Left ventricle myocardium inferior (tissue), 1 donor: ENCODE results near the gene EXD1. TPM values are rescaled to one million over a fixed set of nuclear protein-coding genes. Genes with fewer than 3 reads are reported as not detected.

Source experiments
- DNase-seq: peaks from one replicate; pipeline ENCODE4 v3.0.0-alpha.2; 2020
- H3K27ac ChIP-seq: fragments of 200-600 bp; replicated peaks from 2 replicates; pipeline ENCODE4 v1.8.0; 2021
- H3K27me3 ChIP-seq: fragments of 200-600 bp; 2 replicates; pipeline ENCODE4 v1.8.0; 2021; ENCODE audit warnings: low read depth
- H3K36me3 ChIP-seq: fragments of 200-600 bp; 2 replicates; pipeline ENCODE4 v1.8.0; 2021
- H3K4me1 ChIP-seq: fragments of 200-600 bp; 2 replicates; pipeline ENCODE4 v1.8.0; 2021
- H3K4me3 ChIP-seq: fragments of 200-600 bp; 2 replicates; pipeline ENCODE4 v1.8.0; 2021; ENCODE audit warnings: mild to moderate bottlenecking, moderate library complexity
- H3K9me3 ChIP-seq: fragments of 200-600 bp; replicated peaks from 2 replicates; pipeline ENCODE4 v1.8.0; 2021
- CTCF ChIP-seq: fragments of 200-600 bp; IDR thresholded peaks from 2 replicates; pipeline ENCODE4 v1.8.0; 2021; ENCODE audit warnings: antibody characterized with exemption, mild to moderate bottlenecking, borderline replicate concordance
- intact Hi-C: fragments of 100-400 bp; cut with micrococcal nuclease; formaldehyde crosslinking; loops from one replicate; pipeline ENCODE4 v1.11.0; 2022
- total RNA-seq: library from RNA; stranded (reverse); fragmentation: NEBNext Ultra II Directional; extraction: Animal tissue kit (Norgen Biotek cat#: 25700); gene quantifications from one replicate; pipeline ENCODE4 v1.2.1, GENCODE V29; 2021
- donor health status: DM: no; HTN: yes; CAD: no; lungs with severe emphysema.

EXD1 gene
- total RNA-seq, 1 donor from 2014 or later = not detected

- intact Hi-C loops = no loop called here
- H3K27me3 ChIP-seq = peaks cover 5% of the 10 kb centered on the region
- no peak overlapping the region for H3K4me3 ChIP-seq
- H3K4me1 ChIP-seq = no peaks in the 10 kb centered on the region
- H3K27ac ChIP-seq = no peak overlapping the region
- no peaks in the 10 kb centered on the region for H3K36me3 ChIP-seq
- TF ChIP-seq CTCF = no peak
- H3K9me3 ChIP-seq = no peaks in the 10 kb centered on the region
- DNase-seq = no peak
These were observed 76.1 kb downstream of the EXD1 start for GRCh38 chr15:41154412-41154811.

GRCh38 chr15:41153733-41154132 is 76.8 kb downstream of the EXD1 start:
- TF ChIP-seq CTCF = no peak
- intact Hi-C loops = no loop called here
- no peaks in the 10 kb centered on the region for H3K9me3 ChIP-seq
- no peaks in the 10 kb centered on the region for H3K4me1 ChIP-seq
- H3K4me3 ChIP-seq = no peak overlapping the region
- H3K27me3 ChIP-seq = peaks cover 5% of the 10 kb centered on the region
- DNase-seq = no peak
- H3K27ac ChIP-seq = no peak overlapping the region
- H3K36me3 ChIP-seq = no peaks in the 10 kb centered on the region

DNA sequence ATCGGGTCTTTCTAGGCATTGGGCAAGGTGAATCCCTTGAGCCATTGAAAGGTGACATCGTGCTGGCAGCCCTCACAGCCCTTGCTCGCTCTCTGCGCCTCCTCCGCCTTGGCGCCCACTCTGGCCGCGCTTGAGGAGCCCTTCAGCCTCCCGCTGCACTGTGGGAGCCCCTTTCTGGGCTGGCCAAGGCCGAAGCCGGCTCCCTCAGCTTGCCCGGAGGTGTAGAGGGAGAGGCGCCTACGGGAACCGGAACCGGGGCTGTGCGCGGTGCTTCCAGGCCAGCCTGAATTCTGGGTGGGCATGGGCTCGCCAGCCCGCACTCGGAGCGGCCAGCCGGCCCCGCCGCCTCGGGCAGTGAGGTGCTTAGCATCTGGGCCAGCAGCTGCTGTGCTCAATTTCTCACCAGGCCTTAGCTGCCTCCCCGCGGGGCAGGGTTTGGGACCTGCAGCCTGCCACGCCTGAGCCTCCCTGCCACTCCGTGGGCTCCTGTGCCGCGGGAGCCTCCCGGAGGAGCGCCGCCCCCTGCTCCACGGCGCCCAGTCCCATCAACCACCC is 79.0 kb downstream of the EXD1 start:
- DNase-seq = no peak
- Histone ChIP-seq H3K4me3 (no peak overlapping the region), H3K27me3 (peaks cover 4% of the 10 kb centered on the region), H3K27ac (no peak overlapping the region), H3K4me1 (no peaks in the 10 kb centered on the region), H3K9me3 (no peaks in the 10 kb centered on the region), H3K36me3 (no peaks in the 10 kb centered on the region)
- TF ChIP-seq CTCF = no peak
- intact Hi-C loops = no loop called here

- no peak overlapping the region for H3K27ac ChIP-seq
- H3K4me1 ChIP-seq = no peaks in the 10 kb centered on the region
- no peaks in the 10 kb centered on the region for H3K9me3 ChIP-seq
- no peaks in the 10 kb centered on the region for H3K27me3 ChIP-seq
- no peak overlapping the region for H3K4me3 ChIP-seq
- TF ChIP-seq CTCF = no peak
- intact Hi-C loops = no loop called here
- no peak for DNase-seq
- no peaks in the 10 kb centered on the region for H3K36me3 ChIP-seq
These were observed 80.3 kb downstream of the EXD1 start for GRCh38 chr15:41150279-41150678.

- DNase-seq = no peak
- H3K27ac ChIP-seq = no peak overlapping the region
- H3K4me1 ChIP-seq = no peaks in the 10 kb centered on the region
- no peaks in the 10 kb centered on the region for H3K9me3 ChIP-seq
- intact Hi-C loops = no loop called here
- no peak for TF ChIP-seq CTCF
- no peak overlapping the region for H3K4me3 ChIP-seq
- no peaks in the 10 kb centered on the region for H3K27me3 ChIP-seq
- H3K36me3 ChIP-seq = no peaks in the 10 kb centered on the region
These were observed 82.5 kb downstream of the EXD1 start for GRCh38 chr15:41148065-41148464.
